ENCODE results near the gene FIGN.

FIGN gene

GRCh38 chr2:163755366-163755765 lies 19.6 kb upstream of the FIGN start:
- Mint-ChIP-seq H3K4me3 (no peak overlapping the region), H3K9me3 (peaks cover 2% of the 10 kb centered on the region), H3K36me3 (no peaks in the 10 kb centered on the region), H3K27me3 (no peaks in the 10 kb centered on the region), H3K27ac (no peak overlapping the region), H3K4me1 (no peaks in the 10 kb centered on the region)
- DNase-seq = no peak
- CTCF ChIA-PET = no interaction called here

- CTCF ChIA-PET = no interaction called here
- Mint-ChIP-seq H3K4me1 (no peaks in the 10 kb centered on the region), H3K27ac (no peak overlapping the region)
Measured at GRCh38 chr2:163753726-163754125, 17.9 kb upstream of the FIGN start.

GRCh38 chr2:163752267-163752666 lies 16.5 kb upstream of the FIGN start:
- Mint-ChIP-seq H3K4me3 (no peak overlapping the region), H3K4me1 (no peaks in the 10 kb centered on the region), H3K27me3 (no peaks in the 10 kb centered on the region), H3K9me3 (no peaks in the 10 kb centered on the region), H3K27ac (no peak overlapping the region), H3K36me3 (no peaks in the 10 kb centered on the region)
- DNase-seq = no peak
- CTCF ChIA-PET = no interaction called here

More at GRCh38 chr2:163753726-163754125, 17.9 kb upstream of the FIGN start:
- no peak overlapping the region for H3K4me3 Mint-ChIP-seq
- H3K36me3 Mint-ChIP-seq = no peaks in the 10 kb centered on the region
- H3K27me3 Mint-ChIP-seq = no peaks in the 10 kb centered on the region
- DNase-seq = no peak
- peaks cover 2% of the 10 kb centered on the region for H3K9me3 Mint-ChIP-seq

- no peaks in the 10 kb centered on the region for H3K36me3 Mint-ChIP-seq
- no peak overlapping the region for H3K4me3 Mint-ChIP-seq
- CTCF ChIA-PET = no interaction called here
- DNase-seq = no peak
- H3K27ac Mint-ChIP-seq = no peak overlapping the region
- no peaks in the 10 kb centered on the region for H3K4me1 Mint-ChIP-seq
- H3K9me3 Mint-ChIP-seq = no peaks in the 10 kb centered on the region
- H3K27me3 Mint-ChIP-seq = no peaks in the 10 kb centered on the region
Measured at GRCh38 chr2:163751696-163752095, 15.9 kb upstream of the FIGN start.

GRCh38 chr2:163748420-163748819 lies 12.6 kb upstream of the FIGN start:
- CTCF ChIA-PET = interaction anchor here (0.7 kb wide), 1 partner anchor 160 kb away, joined by 3 read pairs; no protein-coding TSS in a partner anchor
- H3K27me3 Mint-ChIP-seq = no peaks in the 10 kb centered on the region
- no peak overlapping the region for H3K4me3 Mint-ChIP-seq
- H3K9me3 Mint-ChIP-seq = no peaks in the 10 kb centered on the region
- no peak overlapping the region for H3K27ac Mint-ChIP-seq
- H3K36me3 Mint-ChIP-seq = no peaks in the 10 kb centered on the region
- no peaks in the 10 kb centered on the region for H3K4me1 Mint-ChIP-seq
- DNase-seq = no peak

GRCh38 chr2:163741435-163741834 lies 5.6 kb upstream of the FIGN start:
- H3K36me3 Mint-ChIP-seq = no peaks in the 10 kb centered on the region
- H3K27me3 Mint-ChIP-seq = peaks cover 10% of the 10 kb centered on the region
- H3K4me3 Mint-ChIP-seq = no peak overlapping the region
- no peaks in the 10 kb centered on the region for H3K9me3 Mint-ChIP-seq
- CTCF ChIA-PET = no interaction called here
- no peak overlapping the region for H3K27ac Mint-ChIP-seq
- H3K4me1 Mint-ChIP-seq = no peaks in the 10 kb centered on the region
- DNase-seq = no peak

- no peak for DNase-seq
- Mint-ChIP-seq H3K36me3 (no peaks in the 10 kb centered on the region), H3K4me3 (no peak overlapping the region), H3K4me1 (no peaks in the 10 kb centered on the region), H3K27me3 (peaks cover 32% of the 10 kb centered on the region), H3K9me3 (no peaks in the 10 kb centered on the region), H3K27ac (no peak overlapping the region)
- CTCF ChIA-PET = no interaction called here
Measured at GRCh38 chr2:163737563-163737962, 1.8 kb upstream of the FIGN start.

GRCh38 chr2:163737190-163737439 lies 1.3 kb upstream of the FIGN start:
- Mint-ChIP-seq H3K4me3 (no peak overlapping the region), H3K27me3 (peaks cover 32% of the 10 kb centered on the region), H3K4me1 (no peaks in the 10 kb centered on the region), H3K9me3 (no peaks in the 10 kb centered on the region), H3K27ac (no peak overlapping the region), H3K36me3 (no peaks in the 10 kb centered on the region)
- DNase-seq = no peak
- CTCF ChIA-PET = no interaction called here

GRCh38 chr2:163736433-163737189 lies 803 bp upstream of the FIGN start:
- no peak for DNase-seq
- H3K9me3 Mint-ChIP-seq = no peaks in the 10 kb centered on the region
- H3K27ac Mint-ChIP-seq = no peak overlapping the region
- H3K36me3 Mint-ChIP-seq = no peaks in the 10 kb centered on the region
- CTCF ChIA-PET = no interaction called here
- peaks cover 32% of the 10 kb centered on the region for H3K27me3 Mint-ChIP-seq
- no peaks in the 10 kb centered on the region for H3K4me1 Mint-ChIP-seq
- H3K4me3 Mint-ChIP-seq = no peak overlapping the region

- Mint-ChIP-seq H3K36me3 (no peaks in the 10 kb centered on the region), H3K27ac (no peak overlapping the region), H3K4me3 (no peak overlapping the region), H3K27me3 (peaks cover 32% of the 10 kb centered on the region), H3K4me1 (no peaks in the 10 kb centered on the region), H3K9me3 (no peaks in the 10 kb centered on the region)
- DNase-seq = no peak
- CTCF ChIA-PET = no interaction called here
Measured at GRCh38 chr2:163734881-163735684, 725 bp downstream of the FIGN start.

- Mint-ChIP-seq H3K27ac (no peak overlapping the region), H3K27me3 (peaks cover 32% of the 10 kb centered on the region), H3K4me1 (no peaks in the 10 kb centered on the region), H3K36me3 (no peaks in the 10 kb centered on the region), H3K9me3 (no peaks in the 10 kb centered on the region), H3K4me3 (no peak overlapping the region)
- no peak for DNase-seq
- CTCF ChIA-PET = no interaction called here
Measured at GRCh38 chr2:163734401-163734800, 1.4 kb downstream of the FIGN start.

GRCh38 chr2:163733956-163734355 lies 1.9 kb downstream of the FIGN start:
- peaks cover 32% of the 10 kb centered on the region for H3K27me3 Mint-ChIP-seq
- no peaks in the 10 kb centered on the region for H3K36me3 Mint-ChIP-seq
- H3K4me1 Mint-ChIP-seq = no peaks in the 10 kb centered on the region
- H3K4me3 Mint-ChIP-seq = no peak overlapping the region
- CTCF ChIA-PET = no interaction called here
- no peaks in the 10 kb centered on the region for H3K9me3 Mint-ChIP-seq
- no peak overlapping the region for H3K27ac Mint-ChIP-seq
- no peak for DNase-seq

- H3K9me3 Mint-ChIP-seq = no peaks in the 10 kb centered on the region
- H3K27me3 Mint-ChIP-seq = peaks cover 32% of the 10 kb centered on the region
- no peak for DNase-seq
- H3K36me3 Mint-ChIP-seq = no peaks in the 10 kb centered on the region
- CTCF ChIA-PET = interaction anchor here (0.7 kb wide), 1 partner anchor 16 kb away, joined by 3 read pairs; no protein-coding TSS in a partner anchor
- no peak overlapping the region for H3K27ac Mint-ChIP-seq
- no peaks in the 10 kb centered on the region for H3K4me1 Mint-ChIP-seq
- H3K4me3 Mint-ChIP-seq = no peak overlapping the region
Measured at GRCh38 chr2:163733301-163733938, 2.4 kb downstream of the FIGN start.

GRCh38 chr2:163732727-163733126 lies 3.1 kb downstream of the FIGN start:
- CTCF ChIA-PET = interaction anchor here (0.7 kb wide), 1 partner anchor 15 kb away, joined by 3 read pairs; no protein-coding TSS in a partner anchor
- Mint-ChIP-seq H3K27ac (no peak overlapping the region), H3K9me3 (no peaks in the 10 kb centered on the region)

GRCh38 chr2:163731735-163732134 lies 4.1 kb downstream of the FIGN start:
- peaks cover 25% of the 10 kb centered on the region for H3K27me3 Mint-ChIP-seq
- H3K9me3 Mint-ChIP-seq = no peaks in the 10 kb centered on the region
- no peaks in the 10 kb centered on the region for H3K36me3 Mint-ChIP-seq
- DNase-seq = no peak
- H3K27ac Mint-ChIP-seq = no peak overlapping the region
- CTCF ChIA-PET = no interaction called here
- H3K4me1 Mint-ChIP-seq = no peaks in the 10 kb centered on the region
- no peak overlapping the region for H3K4me3 Mint-ChIP-seq

More at GRCh38 chr2:163732727-163733126, 3.1 kb downstream of the FIGN start:
- Mint-ChIP-seq H3K36me3 (no peaks in the 10 kb centered on the region), H3K4me3 (no peak overlapping the region), H3K27me3 (peaks cover 32% of the 10 kb centered on the region), H3K4me1 (no peaks in the 10 kb centered on the region)
- DNase-seq = no peak
